Measurements from ENCODE around the gene NDUFB2. TPM values are rescaled to one million over a fixed set of nuclear protein-coding genes. Genes with fewer than 3 reads are reported as not detected.
"Not testable (repeated sequence)": the region's sequence is repeated elsewhere in the genome, so short reads cannot be mapped to it uniquely, and the experiment has no call there.

NDUFB2 gene
- total and polyA plus RNA-seq, 3 donors from 2014 or later, result 180 to 292 (median 187) TPM

GRCh38 chr7:140656548-140657515 is 39.7 kb upstream of the NDUFB2 start:
- intact Hi-C loops (cut with DNase I; ENCODE audit: low total_unique reads), result no loop called here
- peak; percentile 47 for DNase-seq
- 54 to 57% methylated on average over 11 of the region's 11 CpGs for WGBS, 2 donors

DNA sequence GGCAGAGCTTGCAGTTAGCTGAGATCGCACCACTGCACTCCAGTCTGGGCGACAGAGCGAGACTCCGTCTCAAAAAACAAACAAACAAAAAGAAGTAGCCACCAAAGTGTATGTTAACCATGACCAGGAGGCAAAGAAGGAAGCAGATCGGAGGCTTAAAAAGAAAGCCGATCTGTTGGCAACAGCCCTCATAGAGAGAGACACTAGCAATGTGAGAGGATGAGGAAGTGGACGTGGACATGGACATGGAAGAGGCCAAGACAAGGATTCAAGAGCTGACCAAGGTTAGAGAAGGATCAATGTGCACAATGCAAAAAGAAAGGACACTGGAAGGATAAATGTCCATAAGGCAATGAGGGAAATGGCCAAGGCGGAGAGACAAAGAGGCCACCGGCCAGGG is 38.6 kb upstream of the NDUFB2 start:
- H3K4me1 ChIP-seq, result peaks cover 8% of the 10 kb centered on the region
- H3K4me3 ChIP-seq, result no peak overlapping the region
- H3K36me3 ChIP-seq (ENCODE audit: low read depth, missing control alignments), result no peaks in the 10 kb centered on the region
- intact Hi-C loops (cut with DNase I; ENCODE audit: low total_unique reads), result no loop called here
- no peak for DNase-seq
- whole genome bisulfite sequencing, 2 donors, result 91 to 92% methylated on average over 9 of the region's 9 CpGs
- no peak for TF ChIP-seq CTCF (IDR thresholded peaks at IDR 0.05)
- no peak for TF ChIP-seq POLR2A (IDR thresholded peaks at IDR 0.05)
- no peaks in the 10 kb centered on the region for H3K27me3 ChIP-seq
- H3K9me3 ChIP-seq, result no peaks in the 10 kb centered on the region
- no peak overlapping the region for H3K27ac ChIP-seq

More at GRCh38 chr7:140656548-140657515, 39.7 kb upstream of the NDUFB2 start:
- Histone ChIP-seq H3K36me3 (ENCODE audit: low read depth, missing control alignments) (no peaks in the 10 kb centered on the region), H3K4me1 (peaks cover 8% of the 10 kb centered on the region), H3K9me3 (no peaks in the 10 kb centered on the region), H3K27me3 (no peaks in the 10 kb centered on the region), H3K4me3 (no peak overlapping the region), H3K27ac (no peak overlapping the region)
- TF ChIP-seq POLR2A (IDR thresholded peaks at IDR 0.05) (no peak), CTCF (IDR thresholded peaks at IDR 0.05) (no peak)

DNA sequence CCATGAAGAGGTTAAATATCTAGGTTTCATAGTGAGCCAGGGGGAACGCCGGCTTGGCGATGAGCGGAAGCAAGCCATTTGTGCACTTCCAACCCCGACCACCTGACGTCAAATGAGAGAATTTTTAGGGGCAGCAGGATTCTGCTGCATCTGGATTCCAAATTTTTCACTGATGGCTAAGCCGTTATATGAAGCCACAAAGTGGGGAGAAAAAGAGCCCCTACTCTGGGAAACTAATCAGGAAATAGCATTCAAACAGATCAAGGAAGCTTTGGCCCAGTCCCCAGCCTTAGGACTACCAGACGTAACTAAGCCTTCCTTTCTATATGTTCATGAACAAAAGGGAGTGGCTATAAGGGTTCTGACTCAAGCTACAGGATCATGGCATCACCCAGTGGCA is 36.7 kb upstream of the NDUFB2 start:
- 44 to 56% methylated on average over 8 of the region's 8 CpGs for WGBS, 2 donors
- H3K27ac ChIP-seq, result no peak overlapping the region
- intact Hi-C loops (cut with DNase I; ENCODE audit: low total_unique reads), result no loop called here
- peaks cover 5% of the 10 kb centered on the region for H3K4me1 ChIP-seq
- DNase-seq, result no peak
- H3K36me3 ChIP-seq (ENCODE audit: low read depth, missing control alignments), result no peaks in the 10 kb centered on the region
- H3K27me3 ChIP-seq, result no peaks in the 10 kb centered on the region
- no peaks in the 10 kb centered on the region for H3K9me3 ChIP-seq
- TF ChIP-seq CTCF (IDR thresholded peaks at IDR 0.05), result no peak
- H3K4me3 ChIP-seq, result no peak overlapping the region

DNA sequence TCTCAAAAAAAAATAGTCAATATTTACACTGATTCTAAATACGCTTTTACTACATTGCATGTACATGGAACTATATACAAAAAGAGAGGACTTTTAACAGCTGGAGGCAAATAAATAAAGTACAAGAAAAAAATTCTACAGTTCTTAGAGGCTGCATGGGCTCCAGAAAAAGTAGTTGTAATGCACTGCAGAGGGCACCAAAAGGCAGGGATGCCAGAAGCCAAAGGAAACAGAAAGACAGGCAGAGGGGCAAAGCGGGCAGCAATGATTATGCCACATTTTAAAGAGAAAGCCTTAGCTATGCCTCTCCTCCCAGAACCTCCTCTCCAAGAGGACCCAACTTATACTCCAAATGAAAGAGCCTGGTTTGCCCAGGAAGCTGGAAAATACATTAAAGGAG is 35.4 kb upstream of the NDUFB2 start:
- DNase-seq, result no peak
- WGBS, 2 donors, result 72 to 74% methylated on average over 2 of the region's 2 CpGs
- Histone ChIP-seq H3K27me3 (no peaks in the 10 kb centered on the region), H3K4me3 (no peak overlapping the region), H3K36me3 (ENCODE audit: low read depth, missing control alignments) (no peaks in the 10 kb centered on the region), H3K27ac (no peak overlapping the region), H3K9me3 (no peaks in the 10 kb centered on the region), H3K4me1 (peaks cover 5% of the 10 kb centered on the region)
- intact Hi-C loops (cut with DNase I; ENCODE audit: low total_unique reads), result no loop called here
- no peak for TF ChIP-seq CTCF (IDR thresholded peaks at IDR 0.05)
- TF ChIP-seq POLR2A (IDR thresholded peaks at IDR 0.05), result no peak

GRCh38 chr7:140662938-140663337 is 33.6 kb upstream of the NDUFB2 start:
- DNase-seq; H3K9me3 ChIP-seq; H3K4me3 ChIP-seq; H3K36me3 ChIP-seq (ENCODE audit: low read depth, missing control alignments); H3K4me1 ChIP-seq; H3K27me3 ChIP-seq; intact Hi-C loops (cut with DNase I; ENCODE audit: low total_unique reads); H3K27ac ChIP-seq: not testable (repeated sequence)
- WGBS, 2 donors, result 89 to 97% methylated on average over 2 of the region's 2 CpGs

Measured in testis (tissue), 3 donors.